H1 (cell line): Measurements from ENCODE around the gene KAT8. TPM values are rescaled to one million over a fixed set of nuclear protein-coding genes. Genes with fewer than 3 reads are reported as not detected.

Experiments used
- CTCF ChIA-PET: fragments of 300-600 bp; sonication (Branson Sonifier 250); formaldehyde crosslinking; loops from one replicate; lab custom pipeline; 2021; ENCODE audit not compliant: partially characterized antibody; lab: Charles Lee
- POLR2A ChIA-PET: fragments of 300-600 bp; sonication (Branson Sonifier 250); formaldehyde crosslinking; loops from one replicate; lab custom pipeline; 2021; ENCODE audit warnings: inconsistent platforms; ENCODE audit not compliant: partially characterized antibody; lab: Charles Lee
- DNase-seq, 2 experiments: peaks; one replicate each; pipeline versions ENCODE4 v3.0.0 to v3.0.0-alpha.2; 2010 to 2022; ENCODE audit warnings: low spot score in 2 of 2, low read depth in 1 of 2, mixed read lengths in 1 of 2
- FAIRE-seq: peaks from 2 replicates; lab custom pipeline; 2011; peaks lifted over from hg19 to GRCh38; lab: Jason Lieb, UNC
- H2AFZ ChIP-seq: 2 replicates; pipeline ENCODE4 v1.8.1; 2012; ENCODE audit warnings: low read length, inconsistent platforms
- H2AK5ac ChIP-seq: 2 replicates; pipeline ENCODE4 v1.6.1; 2013; ENCODE audit warnings: low read depth, low read length
- H2BK120ac ChIP-seq: replicated peaks from 2 replicates; pipeline ENCODE3; 2013; ENCODE audit warnings: low read depth, low read length, inconsistent platforms
- H2BK12ac ChIP-seq: 2 replicates; pipeline ENCODE4 v1.6.1; 2013; ENCODE audit warnings: low read depth, low read length
- H2BK15ac ChIP-seq: 2 replicates; pipeline ENCODE4 v1.6.1; 2013; ENCODE audit warnings: low read length
- H2BK20ac ChIP-seq: 2 replicates; pipeline ENCODE4 v1.6.1; 2013; ENCODE audit warnings: low read length
- H2BK5ac ChIP-seq: 2 replicates; pipeline ENCODE4 v1.6.1; 2013; ENCODE audit warnings: low read depth, low read length
- H3K14ac ChIP-seq: 2 replicates; pipeline ENCODE4 v1.6.1; 2013; ENCODE audit warnings: inconsistent platforms; ENCODE audit not compliant: insufficient read length
- H3K18ac ChIP-seq: 2 replicates; pipeline ENCODE4 v1.6.1; 2013; ENCODE audit warnings: low read length; ENCODE audit errors: extremely low read depth
- H3K23ac ChIP-seq: 2 replicates; pipeline ENCODE4 v1.6.1; 2013; ENCODE audit warnings: inconsistent platforms; ENCODE audit not compliant: insufficient read length
- H3K23me2 ChIP-seq: 2 replicates; pipeline ENCODE4 v1.6.1; 2013; ENCODE audit warnings: low read depth, low read length
- H3K27ac ChIP-seq: 2 replicates; pipeline ENCODE4 v1.6.1; 2011; ENCODE audit warnings: low read depth, low read length, inconsistent platforms
- H3K27me3 ChIP-seq, 4 experiments: replicated peaks in 1 of 4; 1 replicate in 1 of 4; 2 replicates in 3 of 4; pipeline versions ENCODE4 v1.6.1 to v1.8.1; 2011 to 2013; ENCODE audit warnings: low read length in 3 of 4, mild to moderate bottlenecking in 3 of 4, inconsistent platforms in 2 of 4, mixed read lengths in 2 of 4, moderate library complexity in 1 of 4; ENCODE audit not compliant: control insufficient read depth in 3 of 4, insufficient read depth in 3 of 4; ENCODE audit errors: extremely low read depth in 1 of 4
- H3K36me3 ChIP-seq, 4 experiments: 2 replicates each; pipeline versions ENCODE4 v1.6.1 to v1.8.1; 2011 to 2013; ENCODE audit warnings: mild to moderate bottlenecking in 4 of 4, low read length in 3 of 4, moderate library complexity in 2 of 4, control low read depth in 1 of 4, inconsistent platforms in 1 of 4; ENCODE audit not compliant: insufficient read depth in 4 of 4, control insufficient read depth in 2 of 4
- H3K4ac ChIP-seq: replicated peaks from 2 replicates; pipeline ENCODE3; 2013; ENCODE audit warnings: low read length, low read depth, mixed read lengths, inconsistent platforms; ENCODE audit not compliant: insufficient read length
- H3K4me1 ChIP-seq, 4 experiments: replicated peaks in 1 of 4; 1 replicate in 1 of 4; 2 replicates in 3 of 4; pipeline versions ENCODE4 v1.6.1 to v1.8.1; 2011 to 2013; ENCODE audit warnings: low read length in 3 of 4, inconsistent platforms in 2 of 4, mixed read lengths in 1 of 4; ENCODE audit not compliant: insufficient read depth in 4 of 4, control insufficient read depth in 3 of 4
- H3K4me2 ChIP-seq, 2 experiments: 2 replicates each; pipeline versions ENCODE4 v1.6.1 to v1.8.1; 2011 to 2013; ENCODE audit warnings: low read depth in 2 of 2, low read length in 2 of 2, control low read depth in 1 of 2, inconsistent platforms in 1 of 2, mild to moderate bottlenecking in 1 of 2; ENCODE audit not compliant: insufficient read depth in 1 of 2
- H3K4me3 ChIP-seq, 4 experiments: fragments of 200-600, 300-600 bp in 1 of 4; sonication (generic), shearing (Covaris generic), sonication (Bioruptor Twin) in 1 of 4; 2 replicates each; pipeline versions ENCODE4 v1.5.1 to v1.8.1; 2011 to 2016; ENCODE audit warnings: low read length in 4 of 4, low read depth in 3 of 4, control low read depth in 2 of 4, inconsistent platforms in 2 of 4, mild to moderate bottlenecking in 2 of 4, mixed read lengths in 1 of 4, moderate library complexity in 1 of 4; ENCODE audit not compliant: insufficient read depth in 2 of 4; ENCODE audit errors: extremely low read depth in 1 of 4
- H3K56ac ChIP-seq: replicated peaks from 2 replicates; pipeline ENCODE3; 2013; ENCODE audit warnings: low read depth, mild to moderate bottlenecking, mixed read lengths, low read length, inconsistent platforms; ENCODE audit not compliant: insufficient read length
- H3K79me1 ChIP-seq: 2 replicates; pipeline ENCODE4 v1.6.1; 2013; ENCODE audit warnings: low read depth, low read length, control low read depth
- H3K79me2 ChIP-seq, 2 experiments: 2 replicates each; pipeline versions ENCODE4 v1.6.1 to v1.8.1; 2012 to 2013; ENCODE audit warnings: low read length in 2 of 2, mild to moderate bottlenecking in 2 of 2, inconsistent platforms in 1 of 2; ENCODE audit not compliant: insufficient read depth in 2 of 2, control insufficient read depth in 1 of 2
- H3K9ac ChIP-seq, 4 experiments: replicated peaks in 1 of 4; 1 replicate in 1 of 4; 2 replicates in 3 of 4; pipeline versions ENCODE4 v1.6.1 to v1.8.1; 2011 to 2013; ENCODE audit warnings: low read depth in 3 of 4, low read length in 3 of 4, control low read depth in 2 of 4, mild to moderate bottlenecking in 2 of 4, moderate library complexity in 2 of 4, inconsistent platforms in 1 of 4; ENCODE audit errors: extremely low read depth in 1 of 4
- H3K9me3 ChIP-seq, 2 experiments: 2 replicates each; pipeline versions ENCODE4 v1.6.1 to v1.8.1; 2012 to 2013; ENCODE audit warnings: mild to moderate bottlenecking in 2 of 2, moderate library complexity in 2 of 2, control low read depth in 1 of 2, inconsistent platforms in 1 of 2, low read depth in 1 of 2, low read length in 1 of 2, mixed read lengths in 1 of 2; ENCODE audit not compliant: insufficient read depth in 2 of 2
- H4K20me1 ChIP-seq, 2 experiments: replicated peaks in 1 of 2; 2 replicates each; pipeline versions ENCODE3 to v1.8.1; 2011 to 2013; ENCODE audit warnings: inconsistent platforms in 2 of 2, low read length in 2 of 2, mild to moderate bottlenecking in 1 of 2; ENCODE audit not compliant: insufficient read depth in 2 of 2, control insufficient read depth in 1 of 2
- H4K5ac ChIP-seq: 2 replicates; pipeline ENCODE4 v1.6.1; 2013; ENCODE audit warnings: low read length, low read depth, mixed read lengths, inconsistent platforms; ENCODE audit not compliant: insufficient read length
- H4K8ac ChIP-seq: 2 replicates; pipeline ENCODE4 v1.8.0; 2013; ENCODE audit warnings: mild to moderate bottlenecking, moderate library complexity, low read length, inconsistent platforms; ENCODE audit not compliant: insufficient read depth; ENCODE audit errors: extremely low read depth
- H4K91ac ChIP-seq: replicated peaks from 2 replicates; pipeline ENCODE3; 2013; ENCODE audit warnings: low read length, mixed read lengths, inconsistent platforms; ENCODE audit not compliant: insufficient read length
- CTBP2 ChIP-seq: IDR thresholded peaks from 2 replicates; pipeline ENCODE4 v1.7.0; 2011; ENCODE audit warnings: borderline replicate concordance, mild to moderate bottlenecking, moderate library complexity, mixed read lengths, low read length; ENCODE audit not compliant: insufficient read depth, insufficient read length
- POLR2A ChIP-seq, 2 experiments: IDR thresholded peaks; 1 replicate in 1 of 2; 2 replicates in 1 of 2; pipeline ENCODE4 v1.6.1; 2011; ENCODE audit warnings: low read depth in 2 of 2, low read length in 2 of 2, mild to moderate bottlenecking in 2 of 2; ENCODE audit errors: control extremely low read depth in 1 of 2
- SUZ12 ChIP-seq: fragments of 200-600 bp; sonication (generic); IDR thresholded peaks from 2 replicates; pipeline ENCODE4 v1.6.1; 2012; ENCODE audit warnings: mild to moderate bottlenecking, inconsistent platforms, low read length, moderate library complexity, mixed read lengths
- WGBS, 2 experiments: shearing (Covaris generic) in 1 of 2; methylation state at CpG; one replicate each; pipeline versions ENCODE4 v1.1.6 to v1.1.7; 2013 to 2015; ENCODE audit warnings: low lambda C conversion rate in 2 of 2, mixed read lengths in 2 of 2, inconsistent platforms in 1 of 2, low coverage in 1 of 2, missing lambda C conversion rate in 1 of 2; ENCODE audit not compliant: insufficient replicate concordance in 2 of 2, insufficient coverage in 1 of 2, insufficient read length in 1 of 2; ENCODE audit errors: extremely low coverage in 1 of 2, missing lambda C conversion rate in 1 of 2; 5-methylcytosine and 5-hydroxymethylcytosine counted together
- polyA plus RNA-seq, 7 experiments: library from polyadenylated mRNA; depleted of rRNA in 3 of 7; stranded (reverse) in 5 of 7; unstranded in 2 of 7; fragments of >200 nt in 5 of 7; fragments of 200-250 nt in 2 of 7; gene quantifications; 1 replicate in 5 of 7; 2 replicates in 1 of 7; 4 replicates in 1 of 7; pipeline versions ENCODE4 v1.2.1 to v1.2.3, GENCODE V29; 2011 to 2013; ENCODE audit warnings: missing spikeins in 2 of 7, mixed read lengths in 2 of 7
- total RNA-seq: library from RNA; stranded (reverse); fragmentation: NEBNext Ultra II Directional; extraction: Animal tissue kit (Norgen Biotek cat#: 25700); gene quantifications from 2 replicates; pipeline ENCODE4 v1.2.1, GENCODE V29; 2021
- TF ChIP-seq, protein P1 (sequence below): IDR thresholded peaks from 2 replicates; pipeline ENCODE4 v1.6.1; 2011; ENCODE audit warnings: low read length, improper control_type of control experiment

KAT8 gene
- total and polyA plus RNA-seq, 2 of the 8 experiments (the other 6 are each of a cell fraction or from before 2014, with no cell fraction given) = 52.6 to 61.6 TPM

DNA sequence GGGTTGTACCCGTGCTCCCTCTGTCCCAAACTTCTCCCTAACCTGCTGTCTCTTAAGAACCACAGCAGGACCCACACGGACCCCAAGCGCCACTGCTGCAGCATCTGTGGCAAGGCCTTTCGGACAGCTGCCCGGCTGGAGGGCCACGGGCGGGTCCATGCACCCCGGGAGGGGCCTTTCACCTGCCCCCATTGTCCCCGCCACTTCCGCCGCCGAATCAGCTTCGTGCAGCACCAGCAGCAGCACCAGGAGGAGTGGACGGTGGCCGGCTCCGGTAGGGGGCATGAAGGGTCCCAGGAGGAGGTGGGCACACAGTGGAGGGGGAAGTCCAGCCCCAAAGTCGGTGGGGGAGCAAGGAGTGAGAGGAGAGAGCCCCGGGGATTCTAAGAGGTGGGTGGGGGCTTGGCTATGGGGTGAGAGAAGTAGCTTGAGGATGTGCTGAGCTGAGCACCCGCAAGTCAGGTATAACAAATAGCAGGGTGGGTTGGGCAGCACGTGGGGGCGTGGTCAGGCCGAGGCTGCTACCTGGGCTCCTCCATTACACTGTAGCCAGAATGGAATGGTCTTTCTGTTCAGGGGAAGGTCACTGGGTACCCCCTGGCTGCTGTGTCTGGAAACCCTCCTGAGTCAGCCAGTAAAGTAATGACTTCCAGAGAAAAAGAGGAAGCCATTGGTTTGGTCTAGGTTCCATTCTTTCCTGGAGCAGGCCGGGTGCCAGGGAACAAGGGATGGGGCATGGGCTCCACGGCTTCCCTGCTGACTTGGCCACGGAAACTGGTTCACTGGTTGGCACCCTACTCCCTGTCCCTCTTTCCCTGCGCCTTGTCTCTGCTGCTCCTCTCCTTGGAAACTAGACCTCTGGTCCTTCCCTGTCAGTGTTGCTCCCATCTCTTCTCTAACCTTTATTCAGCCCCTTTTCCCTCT lies 35.8 kb upstream of the KAT8 start:
- CTCF ChIA-PET = interaction anchor here (0.5 to 1.6 kb wide), 2 partner anchors 13 to 27 kb away, joined by 3 read pairs; partner anchors contain the start of genes BCKDK and VKORC1
- Histone ChIP-seq H4K20me1 (peaks cover 9 to 37% of the 10 kb centered on the region in 2 experiments), H3K4me3 (no peak overlapping the region)

More for the DNA sequence above, 35.8 kb upstream of the KAT8 start:
- Histone ChIP-seq H2BK20ac (no peak overlapping the region), H3K27ac (no peak overlapping the region), H2BK15ac (no peak overlapping the region), H3K4ac (no peak overlapping the region), H3K23ac (no peak overlapping the region), H3K36me3 (peaks cover 5 to 45% (median 28%) of the 10 kb centered on the region in 4 experiments; a peak in 7 of 8 replicates), H3K4me2 (no peak overlapping the region), H4K5ac (no peak overlapping the region), H3K56ac (no peak overlapping the region), H3K9me3 (no peaks in the 10 kb centered on the region), H4K91ac (no peak overlapping the region), H2BK5ac (no peak overlapping the region), H3K9ac (no peak overlapping the region), H2BK12ac (no peak overlapping the region), H3K18ac (no peak overlapping the region), H4K8ac (no peak overlapping the region), H3K14ac (no peak overlapping the region), H2AK5ac (no peak overlapping the region), H3K27me3 (no peaks in the 10 kb centered on the region), H3K79me2 (peaks cover 0 to 18% of the 10 kb centered on the region in 2 experiments; a peak in 2 of 4 replicates), H3K79me1 (peaks cover 6% of the 10 kb centered on the region), H2AFZ (no peak overlapping the region), H2BK120ac (no peak overlapping the region), H3K23me2 (no peaks in the 10 kb centered on the region), H3K4me1 (no peaks in the 10 kb centered on the region)
- TF ChIP-seq CTBP2 = no peak
- peak; percentile 20 to 32; a peak in 1 of 3 replicates for TF ChIP-seq POLR2A (IDR thresholded peaks at IDR 0.05; ENCODE audit: control extremely low read depth in 1 of 2, low read depth in 2 of 2, low read length in 2 of 2)
- no peak for TF ChIP-seq SUZ12
- TF ChIP-seq, protein P1, sequence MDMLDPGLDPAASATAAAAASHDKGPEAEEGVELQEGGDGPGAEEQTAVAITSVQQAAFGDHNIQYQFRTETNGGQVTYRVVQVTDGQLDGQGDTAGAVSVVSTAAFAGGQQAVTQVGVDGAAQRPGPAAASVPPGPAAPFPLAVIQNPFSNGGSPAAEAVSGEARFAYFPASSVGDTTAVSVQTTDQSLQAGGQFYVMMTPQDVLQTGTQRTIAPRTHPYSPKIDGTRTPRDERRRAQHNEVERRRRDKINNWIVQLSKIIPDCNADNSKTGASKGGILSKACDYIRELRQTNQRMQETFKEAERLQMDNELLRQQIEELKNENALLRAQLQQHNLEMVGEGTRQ = no peak
- POLR2A ChIA-PET = interaction anchor here (0.6 to 2.7 kb wide), 4 partner anchors 9 to 35 kb away, joined by 3 to 5 read pairs (median 4); no protein-coding TSS in a partner anchor
- no peak for DNase-seq
- FAIRE-seq = no peak
- 94% methylated on average over 26 of the region's 26 CpGs; no CpG with 5 or more reads in 1 of the 2 experiments for WGBS, 2 experiments
